GM12892 (cell line): ENCODE measurements around the gene RGS5.

Source experiments
- DNase-seq: peaks from one replicate; pipeline ENCODE4 v3.0.0; 2011; ENCODE audit not compliant: insufficient read length
- FAIRE-seq: peaks from 2 replicates; lab custom pipeline; 2011; peaks lifted over from hg19 to GRCh38; lab: Jason Lieb, UNC
- POLR2A ChIP-seq: IDR thresholded peaks from 2 replicates; pipeline ENCODE4 v1.6.1; 2011; ENCODE audit warnings: low read depth, low read length, control low read depth
- POLR2AphosphoS5 ChIP-seq: IDR thresholded peaks from 2 replicates; pipeline ENCODE4 v1.6.1; 2011; ENCODE audit warnings: low read depth, low read length, control low read depth
- TAF1 ChIP-seq: IDR thresholded peaks from 2 replicates; pipeline ENCODE4 v1.6.1; 2011; ENCODE audit warnings: low read depth, mild to moderate bottlenecking, control low read depth, low read length, borderline replicate concordance

RGS5 gene

DNA sequence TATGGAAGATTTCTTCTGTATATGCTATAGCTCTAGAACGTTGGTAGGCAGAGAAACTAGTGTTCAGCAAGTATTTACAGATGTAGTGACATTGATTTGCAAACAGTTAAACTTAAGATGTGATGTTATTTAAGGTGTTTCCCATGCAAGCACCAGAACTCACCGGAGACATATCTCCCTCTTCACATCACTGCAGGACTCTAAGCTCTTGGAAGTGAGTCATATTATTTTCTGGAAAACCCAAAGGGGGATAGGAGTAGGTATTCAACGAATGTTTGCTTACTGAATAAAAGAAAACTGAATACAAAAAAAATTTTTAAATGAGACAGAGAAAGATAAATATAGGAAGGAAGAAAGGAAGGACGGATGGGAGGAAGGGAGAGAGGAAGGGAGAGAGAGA is 108.5 kb downstream of the RGS5 start:
- FAIRE-seq: no peak

GRCh38 chr1:163093579-163093978 is 109.1 kb downstream of the RGS5 start:
- TF ChIP-seq POLR2AphosphoS5 (no peak), POLR2A (no peak), TAF1 (no peak)
- FAIRE-seq (no peak), DNase-seq (no peak)

More for the DNA sequence above, 108.5 kb downstream of the RGS5 start:
- TF ChIP-seq POLR2A: no peak
- TF ChIP-seq TAF1: no peak
- no peak for TF ChIP-seq POLR2AphosphoS5
- DNase-seq: no peak

GRCh38 chr1:163093169-163093568 is 109.5 kb downstream of the RGS5 start:
- DNase-seq (no peak), FAIRE-seq (no peak)
- no peak for TF ChIP-seq POLR2A
- no peak for TF ChIP-seq TAF1
- no peak for TF ChIP-seq POLR2AphosphoS5
